H1 (cell line): ENCODE results near the gene CHMP6. TPM values are rescaled to one million over a fixed set of nuclear protein-coding genes. Genes with fewer than 3 reads are reported as not detected.

ENCODE experiments used
- CTCF ChIA-PET: fragments of 300-600 bp; sonication (Branson Sonifier 250); formaldehyde crosslinking; loops from one replicate; lab custom pipeline; 2021; ENCODE audit not compliant: partially characterized antibody; lab: Charles Lee
- POLR2A ChIA-PET: fragments of 300-600 bp; sonication (Branson Sonifier 250); formaldehyde crosslinking; loops from one replicate; lab custom pipeline; 2021; ENCODE audit warnings: inconsistent platforms; ENCODE audit not compliant: partially characterized antibody; lab: Charles Lee
- DNase-seq, 2 experiments: peaks; one replicate each; pipeline versions ENCODE4 v3.0.0 to v3.0.0-alpha.2; 2010 to 2022; ENCODE audit warnings: low spot score in 2 of 2, low read depth in 1 of 2, mixed read lengths in 1 of 2
- FAIRE-seq: peaks from 2 replicates; lab custom pipeline; 2011; peaks lifted over from hg19 to GRCh38; lab: Jason Lieb, UNC
- H2AFZ ChIP-seq: 2 replicates; pipeline ENCODE4 v1.8.1; 2012; ENCODE audit warnings: low read length, inconsistent platforms
- H2AK5ac ChIP-seq: 2 replicates; pipeline ENCODE4 v1.6.1; 2013; ENCODE audit warnings: low read depth, low read length
- H2BK120ac ChIP-seq: replicated peaks from 2 replicates; pipeline ENCODE3; 2013; ENCODE audit warnings: low read depth, low read length, inconsistent platforms
- H2BK12ac ChIP-seq: 2 replicates; pipeline ENCODE4 v1.6.1; 2013; ENCODE audit warnings: low read depth, low read length
- H2BK15ac ChIP-seq: 2 replicates; pipeline ENCODE4 v1.6.1; 2013; ENCODE audit warnings: low read length
- H2BK20ac ChIP-seq: 2 replicates; pipeline ENCODE4 v1.6.1; 2013; ENCODE audit warnings: low read length
- H2BK5ac ChIP-seq: 2 replicates; pipeline ENCODE4 v1.6.1; 2013; ENCODE audit warnings: low read depth, low read length
- H3K14ac ChIP-seq: 2 replicates; pipeline ENCODE4 v1.6.1; 2013; ENCODE audit warnings: inconsistent platforms; ENCODE audit not compliant: insufficient read length
- H3K18ac ChIP-seq: 2 replicates; pipeline ENCODE4 v1.6.1; 2013; ENCODE audit warnings: low read length; ENCODE audit errors: extremely low read depth
- H3K23ac ChIP-seq: 2 replicates; pipeline ENCODE4 v1.6.1; 2013; ENCODE audit warnings: inconsistent platforms; ENCODE audit not compliant: insufficient read length
- H3K23me2 ChIP-seq: 2 replicates; pipeline ENCODE4 v1.6.1; 2013; ENCODE audit warnings: low read depth, low read length
- H3K27ac ChIP-seq: 2 replicates; pipeline ENCODE4 v1.6.1; 2011; ENCODE audit warnings: low read depth, low read length, inconsistent platforms
- H3K27me3 ChIP-seq, 4 experiments: replicated peaks in 1 of 4; 1 replicate in 1 of 4; 2 replicates in 3 of 4; pipeline versions ENCODE4 v1.6.1 to v1.8.1; 2011 to 2013; ENCODE audit warnings: low read length in 3 of 4, mild to moderate bottlenecking in 3 of 4, inconsistent platforms in 2 of 4, mixed read lengths in 2 of 4, moderate library complexity in 1 of 4; ENCODE audit not compliant: control insufficient read depth in 3 of 4, insufficient read depth in 3 of 4; ENCODE audit errors: extremely low read depth in 1 of 4
- H3K36me3 ChIP-seq, 4 experiments: 2 replicates each; pipeline versions ENCODE4 v1.6.1 to v1.8.1; 2011 to 2013; ENCODE audit warnings: mild to moderate bottlenecking in 4 of 4, low read length in 3 of 4, moderate library complexity in 2 of 4, control low read depth in 1 of 4, inconsistent platforms in 1 of 4; ENCODE audit not compliant: insufficient read depth in 4 of 4, control insufficient read depth in 2 of 4
- H3K4ac ChIP-seq: replicated peaks from 2 replicates; pipeline ENCODE3; 2013; ENCODE audit warnings: low read length, low read depth, mixed read lengths, inconsistent platforms; ENCODE audit not compliant: insufficient read length
- H3K4me1 ChIP-seq, 4 experiments: replicated peaks in 1 of 4; 1 replicate in 1 of 4; 2 replicates in 3 of 4; pipeline versions ENCODE4 v1.6.1 to v1.8.1; 2011 to 2013; ENCODE audit warnings: low read length in 3 of 4, inconsistent platforms in 2 of 4, mixed read lengths in 1 of 4; ENCODE audit not compliant: insufficient read depth in 4 of 4, control insufficient read depth in 3 of 4
- H3K4me2 ChIP-seq, 2 experiments: 2 replicates each; pipeline versions ENCODE4 v1.6.1 to v1.8.1; 2011 to 2013; ENCODE audit warnings: low read depth in 2 of 2, low read length in 2 of 2, control low read depth in 1 of 2, inconsistent platforms in 1 of 2, mild to moderate bottlenecking in 1 of 2; ENCODE audit not compliant: insufficient read depth in 1 of 2
- H3K4me3 ChIP-seq, 4 experiments: fragments of 200-600, 300-600 bp in 1 of 4; sonication (generic), shearing (Covaris generic), sonication (Bioruptor Twin) in 1 of 4; 2 replicates each; pipeline versions ENCODE4 v1.5.1 to v1.8.1; 2011 to 2016; ENCODE audit warnings: low read length in 4 of 4, low read depth in 3 of 4, control low read depth in 2 of 4, inconsistent platforms in 2 of 4, mild to moderate bottlenecking in 2 of 4, mixed read lengths in 1 of 4, moderate library complexity in 1 of 4; ENCODE audit not compliant: insufficient read depth in 2 of 4; ENCODE audit errors: extremely low read depth in 1 of 4
- H3K56ac ChIP-seq: replicated peaks from 2 replicates; pipeline ENCODE3; 2013; ENCODE audit warnings: low read depth, mild to moderate bottlenecking, mixed read lengths, low read length, inconsistent platforms; ENCODE audit not compliant: insufficient read length
- H3K79me1 ChIP-seq: 2 replicates; pipeline ENCODE4 v1.6.1; 2013; ENCODE audit warnings: low read depth, low read length, control low read depth
- H3K79me2 ChIP-seq, 2 experiments: 2 replicates each; pipeline versions ENCODE4 v1.6.1 to v1.8.1; 2012 to 2013; ENCODE audit warnings: low read length in 2 of 2, mild to moderate bottlenecking in 2 of 2, inconsistent platforms in 1 of 2; ENCODE audit not compliant: insufficient read depth in 2 of 2, control insufficient read depth in 1 of 2
- H3K9ac ChIP-seq, 4 experiments: replicated peaks in 1 of 4; 1 replicate in 1 of 4; 2 replicates in 3 of 4; pipeline versions ENCODE4 v1.6.1 to v1.8.1; 2011 to 2013; ENCODE audit warnings: low read depth in 3 of 4, low read length in 3 of 4, control low read depth in 2 of 4, mild to moderate bottlenecking in 2 of 4, moderate library complexity in 2 of 4, inconsistent platforms in 1 of 4; ENCODE audit errors: extremely low read depth in 1 of 4
- H3K9me3 ChIP-seq, 2 experiments: 2 replicates each; pipeline versions ENCODE4 v1.6.1 to v1.8.1; 2012 to 2013; ENCODE audit warnings: mild to moderate bottlenecking in 2 of 2, moderate library complexity in 2 of 2, control low read depth in 1 of 2, inconsistent platforms in 1 of 2, low read depth in 1 of 2, low read length in 1 of 2, mixed read lengths in 1 of 2; ENCODE audit not compliant: insufficient read depth in 2 of 2
- H4K20me1 ChIP-seq, 2 experiments: replicated peaks in 1 of 2; 2 replicates each; pipeline versions ENCODE3 to v1.8.1; 2011 to 2013; ENCODE audit warnings: inconsistent platforms in 2 of 2, low read length in 2 of 2, mild to moderate bottlenecking in 1 of 2; ENCODE audit not compliant: insufficient read depth in 2 of 2, control insufficient read depth in 1 of 2
- H4K5ac ChIP-seq: 2 replicates; pipeline ENCODE4 v1.6.1; 2013; ENCODE audit warnings: low read length, low read depth, mixed read lengths, inconsistent platforms; ENCODE audit not compliant: insufficient read length
- H4K8ac ChIP-seq: 2 replicates; pipeline ENCODE4 v1.8.0; 2013; ENCODE audit warnings: mild to moderate bottlenecking, moderate library complexity, low read length, inconsistent platforms; ENCODE audit not compliant: insufficient read depth; ENCODE audit errors: extremely low read depth
- H4K91ac ChIP-seq: replicated peaks from 2 replicates; pipeline ENCODE3; 2013; ENCODE audit warnings: low read length, mixed read lengths, inconsistent platforms; ENCODE audit not compliant: insufficient read length
- CBX8 ChIP-seq: fragments of 300-800, 300-1000 bp; sonication (generic); IDR thresholded peaks from 2 replicates; pipeline ENCODE4 v1.7.1; 2016; ENCODE audit warnings: low read depth, low read length, borderline replicate concordance
- CREB1 ChIP-seq: IDR thresholded peaks from 2 replicates; pipeline ENCODE4 v1.6.1; 2012; ENCODE audit warnings: inconsistent platforms
- CTBP2 ChIP-seq: IDR thresholded peaks from 2 replicates; pipeline ENCODE4 v1.7.0; 2011; ENCODE audit warnings: borderline replicate concordance, mild to moderate bottlenecking, moderate library complexity, mixed read lengths, low read length; ENCODE audit not compliant: insufficient read depth, insufficient read length
- EP300 ChIP-seq, 2 experiments: IDR thresholded peaks; 1 replicate in 1 of 2; 2 replicates in 1 of 2; pipeline ENCODE4 v1.6.1; 2011 to 2012; ENCODE audit warnings: low read depth in 2 of 2, low read length in 2 of 2, mild to moderate bottlenecking in 2 of 2, borderline replicate concordance in 1 of 2, inconsistent platforms in 1 of 2, moderate library complexity in 1 of 2
- HDAC6 ChIP-seq: IDR thresholded peaks from one replicate; pipeline ENCODE4 v1.7.1; 2012; ENCODE audit warnings: low read depth, mild to moderate bottlenecking, inconsistent platforms, low read length, moderate library complexity
- KDM4A ChIP-seq: IDR thresholded peaks from one replicate; pipeline ENCODE4 v1.7.1; 2012; ENCODE audit warnings: low read depth, mild to moderate bottlenecking, moderate library complexity, low read length, inconsistent platforms; ENCODE audit not compliant: severe bottlenecking
- MAX ChIP-seq: IDR thresholded peaks from 2 replicates; pipeline ENCODE4 v1.6.1; 2012; ENCODE audit warnings: inconsistent platforms
- NANOG ChIP-seq: IDR thresholded peaks from 2 replicates; pipeline ENCODE4 v1.6.1; 2011; ENCODE audit warnings: low read length, low read depth, mild to moderate bottlenecking, inconsistent platforms; ENCODE audit not compliant: insufficient read depth, poor library complexity, severe bottlenecking
- RBBP5 ChIP-seq: IDR thresholded peaks from 2 replicates; pipeline ENCODE4 v1.7.1; 2012; ENCODE audit warnings: low read depth, mild to moderate bottlenecking, inconsistent platforms, low read length, moderate library complexity, borderline replicate concordance
- TEAD4 ChIP-seq: IDR thresholded peaks from 2 replicates; pipeline ENCODE4 v1.6.1; 2012; ENCODE audit warnings: low read depth, low read length, inconsistent platforms, mixed read lengths
- WGBS, 2 experiments: shearing (Covaris generic) in 1 of 2; methylation state at CpG; one replicate each; pipeline versions ENCODE4 v1.1.6 to v1.1.7; 2013 to 2015; ENCODE audit warnings: low lambda C conversion rate in 2 of 2, mixed read lengths in 2 of 2, inconsistent platforms in 1 of 2, low coverage in 1 of 2, missing lambda C conversion rate in 1 of 2; ENCODE audit not compliant: insufficient replicate concordance in 2 of 2, insufficient coverage in 1 of 2, insufficient read length in 1 of 2; ENCODE audit errors: extremely low coverage in 1 of 2, missing lambda C conversion rate in 1 of 2; 5-methylcytosine and 5-hydroxymethylcytosine counted together
- polyA plus RNA-seq, 7 experiments: library from polyadenylated mRNA; depleted of rRNA in 3 of 7; stranded (reverse) in 5 of 7; unstranded in 2 of 7; fragments of >200 nt in 5 of 7; fragments of 200-250 nt in 2 of 7; gene quantifications; 1 replicate in 5 of 7; 2 replicates in 1 of 7; 4 replicates in 1 of 7; pipeline versions ENCODE4 v1.2.1 to v1.2.3, GENCODE V29; 2011 to 2013; ENCODE audit warnings: missing spikeins in 2 of 7, mixed read lengths in 2 of 7
- total RNA-seq: library from RNA; stranded (reverse); fragmentation: NEBNext Ultra II Directional; extraction: Animal tissue kit (Norgen Biotek cat#: 25700); gene quantifications from 2 replicates; pipeline ENCODE4 v1.2.1, GENCODE V29; 2021
- TF ChIP-seq, protein P1 (sequence below): IDR thresholded peaks from 2 replicates; pipeline ENCODE4 v1.6.1; 2011; ENCODE audit warnings: low read depth, mild to moderate bottlenecking, low read length; ENCODE audit not compliant: insufficient read depth
- TF ChIP-seq, protein P2 (sequence below): IDR thresholded peaks from 2 replicates; pipeline ENCODE4 v1.6.1; 2012; ENCODE audit warnings: inconsistent platforms

CHMP6 gene
- total and polyA plus RNA-seq, 2 of the 8 experiments (the other 6 are each of a cell fraction or from before 2014, with no cell fraction given): 15.7 to 24.3 TPM

DNA sequence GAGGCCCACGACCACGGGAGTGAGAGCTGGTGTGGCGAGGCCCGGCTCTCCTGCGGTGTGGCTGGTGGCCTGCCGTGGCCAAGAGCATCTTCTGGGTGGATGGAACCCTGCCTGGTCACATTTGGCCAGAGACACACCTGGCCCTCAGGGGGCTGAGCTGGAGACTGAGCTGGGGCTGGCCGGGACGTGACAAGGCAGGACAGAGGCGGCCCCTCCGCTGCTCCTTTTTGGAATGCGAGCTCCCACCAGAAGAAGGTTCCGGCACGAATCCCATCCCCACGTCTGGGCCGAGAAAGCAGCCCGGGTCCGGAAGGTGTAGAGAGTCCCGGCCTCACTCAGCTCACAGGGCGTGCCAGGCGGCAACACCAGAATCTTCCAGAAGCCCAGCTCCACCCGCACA is 26.0 kb upstream of the CHMP6 start:
- H2AK5ac ChIP-seq: no peak overlapping the region
- no peaks in the 10 kb centered on the region for H3K79me1 ChIP-seq
- H2BK15ac ChIP-seq: no peak overlapping the region
- DNase-seq (no peak), FAIRE-seq (no peak)
- H3K36me3 ChIP-seq: peaks cover 0 to 2% (median 0%) of the 10 kb centered on the region in 4 experiments; a peak in 1 of 8 replicates
- no peak overlapping the region for H3K23ac ChIP-seq
- no peak overlapping the region for H2BK5ac ChIP-seq
- peaks cover 0 to 4% (median under 1%) of the 10 kb centered on the region in 4 experiments; a peak in 5 of 7 replicates for H3K4me1 ChIP-seq
- no peak overlapping the region for H2BK12ac ChIP-seq
- no peaks in the 10 kb centered on the region for H3K9me3 ChIP-seq
- no peak overlapping the region for H3K14ac ChIP-seq
- peaks cover 0 to 2% of the 10 kb centered on the region in 2 experiments for H4K20me1 ChIP-seq
- no peak overlapping the region for H2BK120ac ChIP-seq
- H4K5ac ChIP-seq: no peak overlapping the region
- no peaks in the 10 kb centered on the region for H3K23me2 ChIP-seq
- POLR2A ChIA-PET: no interaction called here
- H3K9ac ChIP-seq: no peak overlapping the region
- H3K79me2 ChIP-seq: no peaks in the 10 kb centered on the region
- H3K4me2 ChIP-seq: no peak overlapping the region
- H3K4me3 ChIP-seq: no peak overlapping the region
- H2BK20ac ChIP-seq: no peak overlapping the region
- 89% methylated on average over 17 of the region's 21 CpGs; no CpG with 5 or more reads in 1 of the 2 experiments for WGBS, 2 experiments
- H3K18ac ChIP-seq: no peak overlapping the region
- H3K56ac ChIP-seq: no peak overlapping the region
- peak overlapping the region; percentile 25; the same call in 1 of the 2 replicates for H4K8ac ChIP-seq
- CTCF ChIA-PET: interaction anchor here (0.7 to 3.3 kb wide), 11 partner anchors 9 to 103 kb away, joined by 3 to 13 read pairs (median 4); no protein-coding TSS in a partner anchor
- H3K4ac ChIP-seq: no peak overlapping the region
- no peak overlapping the region for H3K27ac ChIP-seq
- no peak overlapping the region for H4K91ac ChIP-seq
- H3K27me3 ChIP-seq: no peaks in the 10 kb centered on the region
- no peak overlapping the region for H2AFZ ChIP-seq
- TF ChIP-seq CBX8 (no peak), KDM4A (no peak), NANOG (no peak), HDAC6 (no peak), RBBP5 (no peak), CTBP2 (no peak), EP300 (IDR thresholded peaks at IDR 0.05; ENCODE audit: borderline replicate concordance in 1 of 2, low read depth in 2 of 2, low read length in 2 of 2) (no peak), CREB1 (no peak), TEAD4 (no peak), MAX (no peak)
- TF ChIP-seq, protein P1, sequence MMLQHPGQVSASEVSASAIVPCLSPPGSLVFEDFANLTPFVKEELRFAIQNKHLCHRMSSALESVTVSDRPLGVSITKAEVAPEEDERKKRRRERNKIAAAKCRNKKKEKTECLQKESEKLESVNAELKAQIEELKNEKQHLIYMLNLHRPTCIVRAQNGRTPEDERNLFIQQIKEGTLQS: no peak
- TF ChIP-seq, protein P2, sequence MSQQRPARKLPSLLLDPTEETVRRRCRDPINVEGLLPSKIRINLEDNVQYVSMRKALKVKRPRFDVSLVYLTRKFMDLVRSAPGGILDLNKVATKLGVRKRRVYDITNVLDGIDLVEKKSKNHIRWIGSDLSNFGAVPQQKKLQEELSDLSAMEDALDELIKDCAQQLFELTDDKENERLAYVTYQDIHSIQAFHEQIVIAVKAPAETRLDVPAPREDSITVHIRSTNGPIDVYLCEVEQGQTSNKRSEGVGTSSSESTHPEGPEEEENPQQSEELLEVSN: no peak
